ENCODE measurements around the gene BRWD1.

DNA sequence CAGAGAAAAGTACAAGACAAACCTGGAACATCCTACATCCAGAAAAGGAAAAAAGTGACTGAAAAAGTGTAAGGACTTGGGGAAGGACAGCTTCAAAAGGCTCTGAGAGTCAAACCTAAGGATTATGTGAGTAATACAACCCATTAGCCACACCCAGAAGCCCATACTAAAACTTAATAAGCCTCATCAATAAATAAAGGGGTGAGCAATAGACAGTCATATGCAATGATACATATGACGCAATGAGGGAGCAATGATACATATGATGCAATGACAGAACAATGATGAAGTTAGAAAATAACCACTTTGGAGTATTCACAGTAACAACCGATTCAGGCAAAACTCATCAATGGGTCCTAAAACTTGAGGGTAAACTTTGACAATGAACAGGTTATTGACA, 50.1 kb downstream of the BRWD1 start:
- TF ChIP-seq, protein P1, sequence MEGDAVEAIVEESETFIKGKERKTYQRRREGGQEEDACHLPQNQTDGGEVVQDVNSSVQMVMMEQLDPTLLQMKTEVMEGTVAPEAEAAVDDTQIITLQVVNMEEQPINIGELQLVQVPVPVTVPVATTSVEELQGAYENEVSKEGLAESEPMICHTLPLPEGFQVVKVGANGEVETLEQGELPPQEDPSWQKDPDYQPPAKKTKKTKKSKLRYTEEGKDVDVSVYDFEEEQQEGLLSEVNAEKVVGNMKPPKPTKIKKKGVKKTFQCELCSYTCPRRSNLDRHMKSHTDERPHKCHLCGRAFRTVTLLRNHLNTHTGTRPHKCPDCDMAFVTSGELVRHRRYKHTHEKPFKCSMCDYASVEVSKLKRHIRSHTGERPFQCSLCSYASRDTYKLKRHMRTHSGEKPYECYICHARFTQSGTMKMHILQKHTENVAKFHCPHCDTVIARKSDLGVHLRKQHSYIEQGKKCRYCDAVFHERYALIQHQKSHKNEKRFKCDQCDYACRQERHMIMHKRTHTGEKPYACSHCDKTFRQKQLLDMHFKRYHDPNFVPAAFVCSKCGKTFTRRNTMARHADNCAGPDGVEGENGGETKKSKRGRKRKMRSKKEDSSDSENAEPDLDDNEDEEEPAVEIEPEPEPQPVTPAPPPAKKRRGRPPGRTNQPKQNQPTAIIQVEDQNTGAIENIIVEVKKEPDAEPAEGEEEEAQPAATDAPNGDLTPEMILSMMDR (IDR thresholded peaks at IDR 0.05): no peak
- TF ChIP-seq POLR2A (IDR thresholded peaks at IDR 0.05): no peak
